ENCODE results near the gene KRT73.

- TF ChIP-seq CTCF (IDR thresholded peaks at IDR 0.05; ENCODE audit: low read depth, low read length) (no peak), MYC (IDR thresholded peaks at IDR 0.05; ENCODE audit: low read depth, low read length) (no peak)
Observed at GRCh38 chr12:52667509-52667908, 49.1 kb upstream of the KRT73 start.

All from NB4 (cell line).